Stomach smooth muscle (tissue), 2 donors: ENCODE data around the gene HIBCH.
"Not testable (repeated sequence)": the region's sequence is repeated elsewhere in the genome, so short reads cannot be mapped to it uniquely, and the experiment has no call there.

ENCODE experiments used
- H3K27ac ChIP-seq: one replicate; pipeline ENCODE4 v1.7.0; 2013; ENCODE audit warnings: mild to moderate bottlenecking, low read length, inconsistent platforms
- H3K27me3 ChIP-seq, 2 donors: one replicate each; pipeline ENCODE4 v1.7.0; 2013; ENCODE audit warnings: low read length in 2 of 2; ENCODE audit not compliant: insufficient read depth in 2 of 2, control insufficient read depth in 1 of 2
- H3K36me3 ChIP-seq, 2 donors: one replicate each; pipeline ENCODE4 v1.7.0; 2013; ENCODE audit warnings: low read length in 2 of 2; ENCODE audit not compliant: control insufficient read depth in 2 of 2, insufficient read depth in 2 of 2
- H3K4me1 ChIP-seq: one replicate; pipeline ENCODE4 v1.7.0; 2013; ENCODE audit warnings: low read length; ENCODE audit not compliant: control insufficient read depth, insufficient read depth
- H3K4me3 ChIP-seq, 2 donors: one replicate each; pipeline ENCODE4 v1.7.0; 2013; ENCODE audit warnings: low read length in 2 of 2
- H3K9ac ChIP-seq, 2 donors: one replicate each; pipeline ENCODE4 v1.7.0; 2013; ENCODE audit warnings: low read length in 2 of 2, mild to moderate bottlenecking in 1 of 2
- H3K9me3 ChIP-seq, 2 donors: one replicate each; pipeline ENCODE4 v1.7.0; 2013; ENCODE audit warnings: low read length in 2 of 2; ENCODE audit not compliant: control insufficient read depth in 2 of 2
- donor health status: healthy.
- donor health status: Pancreatic carcinoma.

Gene HIBCH

DNA sequence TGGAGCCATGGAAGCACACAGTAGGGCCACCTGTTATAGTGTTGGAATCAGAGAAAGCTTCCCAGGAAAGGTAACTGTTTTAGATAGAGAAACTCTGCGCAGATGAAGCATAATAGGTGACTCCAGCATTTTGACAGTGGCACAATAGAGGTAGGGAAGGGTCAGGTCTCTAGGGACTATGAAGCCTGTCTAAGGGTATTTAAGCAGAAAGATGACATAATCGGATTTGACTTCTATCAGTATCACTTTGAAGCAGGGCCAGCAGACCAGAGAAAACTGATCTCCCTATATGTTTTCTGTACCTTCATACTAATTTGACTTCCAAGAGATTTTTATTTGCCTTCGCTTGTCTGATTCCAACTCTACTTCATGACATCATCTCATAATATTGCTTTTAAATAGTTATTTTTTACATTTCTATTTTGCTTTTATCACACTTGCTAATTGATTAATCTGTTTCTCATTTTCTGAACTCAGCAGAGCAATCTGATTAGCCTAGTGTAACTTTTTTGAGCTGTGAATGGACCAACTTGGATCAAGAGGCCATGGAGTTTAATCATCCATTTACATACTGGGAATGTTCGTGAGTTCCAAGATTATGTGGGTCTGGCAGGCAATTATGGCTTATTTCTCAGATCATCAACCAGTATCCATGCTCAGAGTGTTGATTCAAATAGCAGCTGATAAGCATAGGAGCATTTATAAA lies 8.4 kb upstream of the HIBCH start:
- Histone ChIP-seq H3K27ac (no peak overlapping the region), H3K4me1 (no peaks in the 10 kb centered on the region), H3K9me3 (no peaks in the 10 kb centered on the region), H3K36me3 (no peaks in the 10 kb centered on the region), H3K4me3 (no peak overlapping the region), H3K9ac (no peak overlapping the region), H3K27me3 (peaks cover 0 to 2% of the 10 kb centered on the region in 2 donors)

DNA sequence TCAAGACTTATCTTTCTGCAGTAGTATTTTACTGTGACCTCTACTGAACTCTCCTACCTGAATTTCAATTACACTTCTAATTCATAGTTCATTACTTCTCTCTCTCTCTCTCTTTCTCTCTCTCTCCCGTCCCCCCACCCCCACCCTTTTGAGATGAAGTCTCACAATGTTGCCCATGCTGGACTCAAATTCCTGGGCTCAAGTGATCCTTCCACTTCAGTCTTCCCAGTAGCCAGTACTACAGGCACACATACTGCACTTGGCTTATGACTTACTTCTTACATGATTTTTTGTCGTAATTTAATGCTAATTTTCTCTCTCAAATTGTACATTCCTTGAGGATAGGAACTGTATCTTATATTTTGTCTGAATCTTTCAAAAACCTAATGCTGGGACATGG lies 6.0 kb upstream of the HIBCH start:
- Histone ChIP-seq H3K27ac (no peak overlapping the region), H3K9ac (no peak overlapping the region), H3K27me3 (peaks cover 0 to 2% of the 10 kb centered on the region in 2 donors), H3K36me3 (no peaks in the 10 kb centered on the region), H3K9me3 (no peaks in the 10 kb centered on the region), H3K4me3 (no peak overlapping the region), H3K4me1 (no peaks in the 10 kb centered on the region)

DNA sequence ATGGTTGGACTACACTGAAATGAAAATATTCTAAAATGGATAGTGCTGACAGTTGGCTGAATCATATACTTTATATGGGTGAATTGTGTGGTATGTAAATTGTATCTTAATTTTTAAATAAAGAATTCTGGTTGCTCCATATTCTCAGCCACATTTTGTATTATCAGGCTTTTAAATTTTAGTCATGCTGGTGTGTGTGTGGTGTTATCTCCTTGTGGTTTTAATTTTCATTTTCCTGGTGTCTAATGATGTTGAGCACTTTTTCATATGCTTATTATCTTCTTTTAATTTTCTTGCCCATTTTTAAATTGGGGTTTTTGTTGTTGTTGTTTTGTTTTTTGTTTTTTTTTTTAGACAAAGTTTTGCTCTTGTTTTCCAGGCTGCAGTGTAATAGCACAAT lies 3.8 kb upstream of the HIBCH start:
- H3K9ac ChIP-seq, result no peak overlapping the region
- peaks cover 0 to 2% of the 10 kb centered on the region in 2 donors for H3K27me3 ChIP-seq
- H3K27ac ChIP-seq, result no peak overlapping the region
- no peak overlapping the region for H3K4me3 ChIP-seq
- peaks cover 2% of the 10 kb centered on the region for H3K4me1 ChIP-seq
- H3K9me3 ChIP-seq, result no peaks in the 10 kb centered on the region
- H3K36me3 ChIP-seq, result no peaks in the 10 kb centered on the region

- Histone ChIP-seq H3K9ac (peak overlapping the region in 1 of 2 donors; percentile 76), H3K36me3 (no peaks in the 10 kb centered on the region), H3K4me3 (no peak overlapping the region), H3K4me1 (peaks cover 2% of the 10 kb centered on the region), H3K9me3 (no peaks in the 10 kb centered on the region), H3K27ac (peak overlapping the region; percentile 18), H3K27me3 (no peaks in the 10 kb centered on the region)
These were observed 1.1 kb upstream of the HIBCH start for GRCh38 chr2:190320696-190321095.

- no peaks in the 10 kb centered on the region for H3K27me3 ChIP-seq
- H3K27ac ChIP-seq, result peak overlapping the region; percentile 18
- peak overlapping the region; percentile 87 to 96 for H3K4me3 ChIP-seq
- H3K36me3 ChIP-seq, result no peaks in the 10 kb centered on the region
- peaks cover 2% of the 10 kb centered on the region for H3K4me1 ChIP-seq
- no peaks in the 10 kb centered on the region for H3K9me3 ChIP-seq
- H3K9ac ChIP-seq, result peak overlapping the region; percentile 69 to 76
These were observed 583 bp downstream of the HIBCH start for GRCh38 chr2:190318931-190319554.

DNA sequence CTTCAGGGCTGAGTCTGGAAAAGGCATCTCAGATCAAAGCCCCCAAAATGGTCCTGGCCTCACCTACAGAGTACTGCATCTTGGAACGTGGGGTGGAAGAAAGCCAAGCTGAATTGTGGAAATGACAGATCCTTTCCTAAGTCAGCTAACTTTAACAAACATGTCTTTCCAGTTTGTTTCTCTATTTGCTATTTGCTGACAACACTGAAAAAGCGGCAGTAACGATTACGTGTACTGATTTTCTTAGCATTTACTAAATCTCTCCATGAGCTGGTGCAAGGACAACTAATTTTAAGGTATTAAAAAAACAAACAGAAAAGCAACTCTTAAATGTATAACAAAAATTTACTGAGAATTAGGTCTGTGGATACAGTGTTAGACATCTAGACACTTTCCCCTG lies 1.1 kb downstream of the HIBCH start:
- no peaks in the 10 kb centered on the region for H3K27me3 ChIP-seq
- H3K4me1 ChIP-seq, result peaks cover 2% of the 10 kb centered on the region
- H3K9me3 ChIP-seq, result no peaks in the 10 kb centered on the region
- peak overlapping the region in 1 of 2 donors; percentile 76 for H3K9ac ChIP-seq
- peak overlapping the region; percentile 87 to 96 for H3K4me3 ChIP-seq
- no peaks in the 10 kb centered on the region for H3K36me3 ChIP-seq
- no peak overlapping the region for H3K27ac ChIP-seq

DNA sequence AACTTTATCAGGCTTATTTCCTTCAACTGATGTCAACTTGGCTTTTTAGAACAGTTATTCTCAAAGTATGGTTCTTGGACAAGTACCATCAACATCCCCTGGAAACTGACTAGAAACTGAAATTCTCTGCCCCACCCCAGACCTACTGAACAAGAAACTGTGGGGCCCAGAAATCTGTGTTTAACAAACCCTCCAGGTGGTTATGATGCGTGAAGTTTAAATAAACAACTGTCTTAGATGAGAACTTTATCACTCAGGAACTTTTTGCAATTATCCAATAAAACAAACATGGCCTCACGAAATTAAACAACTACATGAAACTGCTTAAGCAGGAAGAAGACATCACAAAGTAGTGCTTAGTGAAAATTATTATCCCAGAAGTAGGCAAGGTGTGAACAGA lies 4.4 kb downstream of the HIBCH start:
- no peaks in the 10 kb centered on the region for H3K9me3 ChIP-seq
- H3K27me3 ChIP-seq, result no peaks in the 10 kb centered on the region
- H3K36me3 ChIP-seq, result peaks cover 0 to 4% of the 10 kb centered on the region in 2 donors
- peaks cover 2% of the 10 kb centered on the region for H3K4me1 ChIP-seq
- no peak overlapping the region for H3K9ac ChIP-seq
- no peak overlapping the region for H3K27ac ChIP-seq
- H3K4me3 ChIP-seq, result no peak overlapping the region

GRCh38 chr2:190313880-190314279 lies 5.7 kb downstream of the HIBCH start:
- Histone ChIP-seq H3K36me3 (peaks cover 3 to 5% of the 10 kb centered on the region in 2 donors), H3K4me1 (peaks cover 2% of the 10 kb centered on the region)

DNA sequence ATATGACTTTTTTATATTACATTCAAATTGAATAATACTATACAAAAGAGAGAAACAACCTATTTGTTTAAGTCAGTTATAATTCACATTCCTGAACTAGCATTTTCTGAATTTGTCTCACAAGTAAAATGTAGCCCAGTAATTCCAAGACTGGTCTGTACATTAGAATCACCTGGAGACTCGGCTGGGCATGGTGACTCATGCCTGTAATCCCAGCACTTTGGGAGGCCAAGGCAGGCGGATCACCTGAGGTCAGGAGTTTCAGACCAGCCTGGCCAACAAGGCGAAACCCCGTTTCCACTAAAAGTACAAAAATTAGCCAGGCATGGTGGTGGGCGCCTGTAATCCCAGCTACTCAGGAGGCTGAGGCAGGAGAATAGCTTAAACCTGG lies 7.0 kb downstream of the HIBCH start:
- not testable (repeated sequence) for H3K4me3 ChIP-seq, H3K9ac ChIP-seq, H3K27ac ChIP-seq, H3K4me1 ChIP-seq, H3K9me3 ChIP-seq, H3K36me3 ChIP-seq, H3K27me3 ChIP-seq

More at GRCh38 chr2:190313880-190314279, 5.7 kb downstream of the HIBCH start:
- Histone ChIP-seq H3K27ac (no peak overlapping the region), H3K4me3 (no peak overlapping the region), H3K27me3 (no peaks in the 10 kb centered on the region), H3K9me3 (no peaks in the 10 kb centered on the region), H3K9ac (no peak overlapping the region)

DNA sequence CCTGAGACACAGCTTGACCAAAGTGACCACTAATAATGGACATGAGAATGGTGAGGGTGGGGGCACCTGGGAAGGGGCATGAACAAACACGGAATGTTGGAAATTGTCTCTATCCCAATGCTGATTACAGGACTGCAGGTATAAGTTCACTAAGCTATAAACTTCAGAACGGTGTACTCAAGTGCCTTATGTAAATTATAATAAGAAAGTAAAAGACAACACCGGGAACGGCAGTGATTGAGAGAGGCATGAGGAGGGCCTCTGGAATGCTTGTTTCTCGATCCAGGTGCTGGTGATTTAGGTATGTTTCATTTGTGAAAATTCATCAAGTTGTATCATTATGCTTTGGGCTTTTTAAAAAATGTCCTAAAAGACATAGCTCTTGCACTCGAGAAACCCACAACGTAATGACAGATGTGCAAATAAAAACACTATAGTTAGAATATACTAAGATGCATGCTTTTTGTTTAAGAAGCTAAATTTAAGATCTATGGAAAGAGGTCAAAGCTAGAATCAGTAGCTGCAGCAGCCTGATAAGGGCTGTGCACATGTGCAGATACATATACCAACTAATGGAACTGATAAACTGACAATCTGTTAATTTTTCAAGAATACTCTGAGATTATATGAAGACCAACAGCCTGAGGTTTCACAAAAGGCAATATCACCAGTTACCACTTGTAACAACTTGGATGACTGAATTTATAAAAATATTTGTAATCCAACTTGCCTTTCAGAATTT lies 7.6 kb downstream of the HIBCH start:
- Histone ChIP-seq H3K9ac (no peak overlapping the region), H3K4me3 (no peak overlapping the region), H3K9me3 (no peaks in the 10 kb centered on the region), H3K27me3 (no peaks in the 10 kb centered on the region), H3K36me3 (peaks cover 3 to 5% of the 10 kb centered on the region in 2 donors), H3K27ac (no peak overlapping the region), H3K4me1 (no peaks in the 10 kb centered on the region)
